ENCODE results near the gene DCAF16. TPM values are rescaled to one million over a fixed set of nuclear protein-coding genes. Genes with fewer than 3 reads are reported as not detected.
"Not testable (repeated sequence)": the region's sequence is repeated elsewhere in the genome, so short reads cannot be mapped to it uniquely, and the experiment has no call there.

Gene DCAF16
- 10 to 100 TPM; 29.2 to 34.5 TPM for total RNA-seq
- polyA plus RNA-seq: 10 to 100 TPM in 1 of 2 donors, 1 to 10 TPM in 1; 4.5 to 13.4 TPM
- long read RNA-seq, donor 1, full-length matches to known transcripts: 19 of 26 reads
- long read RNA-seq, donor 1, partial matches to known transcripts: 3 of 26 reads
- long read RNA-seq, donor 1, other reads (novel, unspliced or antisense): 4 of 26 reads
- long read RNA-seq, donor 2, partial matches to known transcripts: 0 of 2 reads
- long read RNA-seq, donor 2, other reads (novel, unspliced or antisense): 1 of 2 reads

GRCh38 chr4:17810260-17811077 lies at the start of gene DCAF16, which contains the start of gene NCAPG:
TSS of gene DCAF16 (minus strand) at chr4:17810757. CDS start at chr4:17804141, 6,616 bp downstream.
TSS of gene NCAPG (plus strand) at chr4:17810979. CDS start at chr4:17811078, 99 bp downstream.
- Histone ChIP-seq H3K9me3 (ENCODE audit: control insufficient read depth, low read length) (no peaks in the 10 kb centered on the region), H3K4me3 (ENCODE audit: low read length in 2 of 2) (peak within 1 kb of the TSS; percentile 69 to 75), H3K27me3 (ENCODE audit: control insufficient read depth in 1 of 2, insufficient read depth in 2 of 2, low read length in 1 of 2) (no peaks in the 10 kb centered on the region), H3K36me3 (ENCODE audit: control insufficient read depth in 1 of 2, insufficient read depth in 2 of 2, low read length in 1 of 2) (peaks cover 0 to 2% of the 10 kb centered on the region in 2 donors), H3K4me1 (ENCODE audit: control insufficient read depth in 1 of 2, insufficient read depth in 2 of 2, low read length in 2 of 2) (no peaks in the 10 kb centered on the region), H3K27ac (ENCODE audit: low read depth in 1 of 2, low read length in 2 of 2) (peak within 1 kb of the TSS; percentile 36 to 83)
- DNase-seq (peak; percentile 100), ATAC-seq (ENCODE audit: low FRiP score) (peak; percentile 100)
- intact Hi-C loops (cut with DNase I): loop anchor here (1.0 to 5.0 kb wide), 5 partner anchors 196 to 263 kb away; partner anchors contain the start of genes LAP3 (in 1 of the 2), LCORL (in 1 of the 2) and MED28 (in 1 of the 2)
- 0 to 1% methylated on average over 69 of the region's 69 CpGs for WGBS, 2 donors

GRCh38 chr4:17859793-17860406 lies 49.3 kb upstream of the DCAF16 start:
- Histone ChIP-seq H3K27me3 (ENCODE audit: control insufficient read depth in 1 of 2, insufficient read depth in 2 of 2, low read length in 1 of 2) (no peaks in the 10 kb centered on the region), H3K27ac (ENCODE audit: low read depth in 1 of 2, low read length in 2 of 2) (no peak overlapping the region), H3K4me3 (ENCODE audit: low read length in 2 of 2) (no peak overlapping the region), H3K36me3 (ENCODE audit: control insufficient read depth in 1 of 2, insufficient read depth in 2 of 2, low read length in 1 of 2) (no peaks in the 10 kb centered on the region), H3K9me3 (ENCODE audit: control insufficient read depth, low read length) (peaks cover 2% of the 10 kb centered on the region), H3K4me1 (ENCODE audit: control insufficient read depth in 1 of 2, insufficient read depth in 2 of 2, low read length in 2 of 2) (no peaks in the 10 kb centered on the region)
- intact Hi-C loops (cut with DNase I): no loop called here
- DNase-seq (no peak), ATAC-seq (ENCODE audit: low FRiP score) (no peak)
- WGBS, 2 donors: 97 to 98% methylated on average over 5 of the region's 5 CpGs

GRCh38 chr4:17854036-17854435 lies 43.5 kb upstream of the DCAF16 start:
- intact Hi-C loops (cut with DNase I): no loop called here
- Histone ChIP-seq H3K4me1 (ENCODE audit: control insufficient read depth in 1 of 2, insufficient read depth in 2 of 2, low read length in 2 of 2) (no peaks in the 10 kb centered on the region), H3K4me3 (ENCODE audit: low read length in 2 of 2) (no peak overlapping the region), H3K36me3 (ENCODE audit: control insufficient read depth in 1 of 2, insufficient read depth in 2 of 2, low read length in 1 of 2) (no peaks in the 10 kb centered on the region), H3K27me3 (ENCODE audit: control insufficient read depth in 1 of 2, insufficient read depth in 2 of 2, low read length in 1 of 2) (no peaks in the 10 kb centered on the region), H3K27ac (ENCODE audit: low read depth in 1 of 2, low read length in 2 of 2) (no peak overlapping the region), H3K9me3 (ENCODE audit: control insufficient read depth, low read length) (no peaks in the 10 kb centered on the region)
- WGBS, 2 donors: 25 to 37% methylated on average over 3 of the region's 3 CpGs
- DNase-seq: no peak
- no peak for ATAC-seq (ENCODE audit: low FRiP score)

- no peak for DNase-seq
Measured at GRCh38 chr4:17851959-17852358, 41.4 kb upstream of the DCAF16 start.

GRCh38 chr4:17850295-17850694 lies 39.7 kb upstream of the DCAF16 start:
- DNase-seq; ATAC-seq (ENCODE audit: low FRiP score); H3K36me3 ChIP-seq (ENCODE audit: control insufficient read depth in 1 of 2, insufficient read depth in 2 of 2, low read length in 1 of 2); H3K9me3 ChIP-seq (ENCODE audit: control insufficient read depth, low read length); H3K4me1 ChIP-seq (ENCODE audit: control insufficient read depth in 1 of 2, insufficient read depth in 2 of 2, low read length in 2 of 2); H3K27ac ChIP-seq (ENCODE audit: low read depth in 1 of 2, low read length in 2 of 2); intact Hi-C loops (cut with DNase I); H3K27me3 ChIP-seq (ENCODE audit: control insufficient read depth in 1 of 2, insufficient read depth in 2 of 2, low read length in 1 of 2); H3K4me3 ChIP-seq (ENCODE audit: low read length in 2 of 2): not testable (repeated sequence)
- 94 to 100% methylated on average over 1 of the region's 1 CpG for WGBS, 2 donors

More at GRCh38 chr4:17851959-17852358, 41.4 kb upstream of the DCAF16 start:
- Histone ChIP-seq H3K27ac (ENCODE audit: low read depth in 1 of 2, low read length in 2 of 2) (no peak overlapping the region), H3K36me3 (ENCODE audit: control insufficient read depth in 1 of 2, insufficient read depth in 2 of 2, low read length in 1 of 2) (no peaks in the 10 kb centered on the region), H3K9me3 (ENCODE audit: control insufficient read depth, low read length) (no peaks in the 10 kb centered on the region), H3K27me3 (ENCODE audit: control insufficient read depth in 1 of 2, insufficient read depth in 2 of 2, low read length in 1 of 2) (no peaks in the 10 kb centered on the region), H3K4me3 (ENCODE audit: low read length in 2 of 2) (no peak overlapping the region), H3K4me1 (ENCODE audit: control insufficient read depth in 1 of 2, insufficient read depth in 2 of 2, low read length in 2 of 2) (no peaks in the 10 kb centered on the region)
- ATAC-seq (ENCODE audit: low FRiP score): no peak
- intact Hi-C loops (cut with DNase I): no loop called here

- intact Hi-C loops (cut with DNase I): no loop called here
- DNase-seq: no peak
- no peaks in the 10 kb centered on the region for H3K9me3 ChIP-seq (ENCODE audit: control insufficient read depth, low read length)
- H3K27ac ChIP-seq (ENCODE audit: low read depth in 1 of 2, low read length in 2 of 2): no peak overlapping the region
- ATAC-seq (ENCODE audit: low FRiP score): no peak
- H3K27me3 ChIP-seq (ENCODE audit: control insufficient read depth in 1 of 2, insufficient read depth in 2 of 2, low read length in 1 of 2): no peaks in the 10 kb centered on the region
- no peak overlapping the region for H3K4me3 ChIP-seq (ENCODE audit: low read length in 2 of 2)
- no peaks in the 10 kb centered on the region for H3K4me1 ChIP-seq (ENCODE audit: control insufficient read depth in 1 of 2, insufficient read depth in 2 of 2, low read length in 2 of 2)
- H3K36me3 ChIP-seq (ENCODE audit: control insufficient read depth in 1 of 2, insufficient read depth in 2 of 2, low read length in 1 of 2): no peaks in the 10 kb centered on the region
- 96 to 97% methylated on average over 2 of the region's 2 CpGs for WGBS, 2 donors
Measured at GRCh38 chr4:17846266-17846665, 35.7 kb upstream of the DCAF16 start.

GRCh38 chr4:17823871-17824669 lies 13.5 kb upstream of the DCAF16 start:
- Histone ChIP-seq H3K36me3 (ENCODE audit: control insufficient read depth in 1 of 2, insufficient read depth in 2 of 2, low read length in 1 of 2) (no peaks in the 10 kb centered on the region), H3K4me3 (ENCODE audit: low read length in 2 of 2) (no peak overlapping the region), H3K27ac (ENCODE audit: low read depth in 1 of 2, low read length in 2 of 2) (no peak overlapping the region), H3K9me3 (ENCODE audit: control insufficient read depth, low read length) (no peaks in the 10 kb centered on the region), H3K27me3 (ENCODE audit: control insufficient read depth in 1 of 2, insufficient read depth in 2 of 2, low read length in 1 of 2) (no peaks in the 10 kb centered on the region), H3K4me1 (ENCODE audit: control insufficient read depth in 1 of 2, insufficient read depth in 2 of 2, low read length in 2 of 2) (no peaks in the 10 kb centered on the region)
- no peak for ATAC-seq (ENCODE audit: low FRiP score)
- no peak for DNase-seq
- 77% methylated on average over 1 of the region's 1 CpG for WGBS, 2 donors
- intact Hi-C loops (cut with DNase I): loop anchor here in 1 of 2 donors (10.0 kb wide), 1 partner anchor 761 kb away; no protein-coding TSS in a partner anchor

GRCh38 chr4:17817027-17817426 lies 6.5 kb upstream of the DCAF16 start:
- ATAC-seq (ENCODE audit: low FRiP score) (no peak), DNase-seq (no peak)
- no peak overlapping the region for H3K27ac ChIP-seq (ENCODE audit: low read depth in 1 of 2, low read length in 2 of 2)
- no peak overlapping the region for H3K4me3 ChIP-seq (ENCODE audit: low read length in 2 of 2)
- H3K9me3 ChIP-seq (ENCODE audit: control insufficient read depth, low read length): no peaks in the 10 kb centered on the region
- H3K36me3 ChIP-seq (ENCODE audit: control insufficient read depth in 1 of 2, insufficient read depth in 2 of 2, low read length in 1 of 2): no peaks in the 10 kb centered on the region
- no peaks in the 10 kb centered on the region for H3K4me1 ChIP-seq (ENCODE audit: control insufficient read depth in 1 of 2, insufficient read depth in 2 of 2, low read length in 2 of 2)
- WGBS, 2 donors: 54 to 58% methylated on average over 5 of the region's 5 CpGs
- H3K27me3 ChIP-seq (ENCODE audit: control insufficient read depth in 1 of 2, insufficient read depth in 2 of 2, low read length in 1 of 2): no peaks in the 10 kb centered on the region
- intact Hi-C loops (cut with DNase I): loop anchor here in 1 of 2 donors (5.0 kb wide), 1 partner anchor 775 kb away; no protein-coding TSS in a partner anchor

All from aorta (tissue), 5 donors.